ENCODE data around the gene ARHGEF16.

- TF ChIP-seq POLR2A (IDR thresholded peaks at IDR 0.05) (no peak), CTCF (IDR thresholded peaks at IDR 0.05) (no peak)
Observed at GRCh38 chr1:3436451-3436850, 18.0 kb upstream of the ARHGEF16 start.

Data from heart left ventricle (tissue), 13 donors.